ENCODE measurements around the gene SDCCAG8. TPM values are rescaled to one million over a fixed set of nuclear protein-coding genes. Genes with fewer than 3 reads are reported as not detected.

The SDCCAG8 gene
- total and polyA plus RNA-seq, 2 experiments from 2014 or later, result 23.3 to 38.5 TPM

- Histone ChIP-seq H3K9me3 (ENCODE audit: low read depth) (no peaks in the 10 kb centered on the region), H3K36me3 (peaks cover 7% of the 10 kb centered on the region), H3K27ac (peak overlapping the region; percentile 69), H3K27me3 (no peaks in the 10 kb centered on the region), H3K4me1 (ENCODE audit: low read depth) (peaks cover 24% of the 10 kb centered on the region), H3K4me3 (no peak overlapping the region)
- TF ChIP-seq CTCF (IDR thresholded peaks at IDR 0.05; ENCODE audit: low read depth, low read length), result no peak
- peak in 1 of 2 donors; percentile 10 for DNase-seq (ENCODE audit: low read depth in 1 of 2, low spot score in 1 of 2)
Observed at GRCh38 chr1:243272401-243272800, 16.6 kb downstream of the SDCCAG8 start.

- Histone ChIP-seq H3K27me3 (no peaks in the 10 kb centered on the region), H3K4me3 (no peak overlapping the region), H3K9me3 (ENCODE audit: low read depth) (no peaks in the 10 kb centered on the region), H3K27ac (no peak overlapping the region), H3K36me3 (peaks cover 7% of the 10 kb centered on the region), H3K4me1 (ENCODE audit: low read depth) (peaks cover 20% of the 10 kb centered on the region)
- DNase-seq (ENCODE audit: low read depth in 1 of 2, low spot score in 1 of 2), result peak in 1 of 2 donors; percentile 11
- no peak for TF ChIP-seq CTCF (IDR thresholded peaks at IDR 0.05; ENCODE audit: low read depth, low read length)
Observed at GRCh38 chr1:243273506-243273905, 17.7 kb downstream of the SDCCAG8 start.

GRCh38 chr1:243273945-243274344 is 18.1 kb downstream of the SDCCAG8 start:
- no peak overlapping the region for H3K27ac ChIP-seq

DNA sequence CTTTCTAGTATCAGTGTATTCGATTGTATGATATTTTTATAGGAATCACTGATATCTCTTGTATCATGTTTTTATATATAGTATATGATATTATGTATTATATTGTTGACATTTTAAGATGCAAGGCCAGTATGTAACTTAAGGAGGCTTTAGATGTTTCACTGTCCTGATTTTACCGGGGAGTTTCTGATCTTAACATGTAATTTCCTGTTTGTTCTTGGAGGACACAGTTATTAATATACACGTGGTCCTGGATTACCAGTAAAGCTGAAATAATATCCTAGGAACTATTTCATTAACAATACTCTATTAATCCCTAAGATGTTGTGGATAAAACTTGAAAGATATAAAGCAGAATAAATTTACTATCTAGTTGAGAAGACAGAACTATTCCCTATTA is 19.5 kb downstream of the SDCCAG8 start:
- TF ChIP-seq CTCF (IDR thresholded peaks at IDR 0.05; ENCODE audit: low read depth, low read length), result no peak
- Histone ChIP-seq H3K36me3 (peaks cover 7% of the 10 kb centered on the region), H3K4me1 (ENCODE audit: low read depth) (peaks cover 15% of the 10 kb centered on the region), H3K27ac (no peak overlapping the region), H3K4me3 (no peak overlapping the region), H3K27me3 (no peaks in the 10 kb centered on the region), H3K9me3 (ENCODE audit: low read depth) (no peaks in the 10 kb centered on the region)
- no peak for DNase-seq (ENCODE audit: low read depth in 1 of 2, low spot score in 1 of 2)

More at GRCh38 chr1:243273945-243274344, 18.1 kb downstream of the SDCCAG8 start:
- Histone ChIP-seq H3K4me3 (no peak overlapping the region), H3K36me3 (peaks cover 7% of the 10 kb centered on the region), H3K27me3 (no peaks in the 10 kb centered on the region), H3K4me1 (ENCODE audit: low read depth) (peaks cover 17% of the 10 kb centered on the region), H3K9me3 (ENCODE audit: low read depth) (no peaks in the 10 kb centered on the region)
- DNase-seq (ENCODE audit: low read depth in 1 of 2, low spot score in 1 of 2), result no peak
- TF ChIP-seq CTCF (IDR thresholded peaks at IDR 0.05; ENCODE audit: low read depth, low read length), result no peak

DNA sequence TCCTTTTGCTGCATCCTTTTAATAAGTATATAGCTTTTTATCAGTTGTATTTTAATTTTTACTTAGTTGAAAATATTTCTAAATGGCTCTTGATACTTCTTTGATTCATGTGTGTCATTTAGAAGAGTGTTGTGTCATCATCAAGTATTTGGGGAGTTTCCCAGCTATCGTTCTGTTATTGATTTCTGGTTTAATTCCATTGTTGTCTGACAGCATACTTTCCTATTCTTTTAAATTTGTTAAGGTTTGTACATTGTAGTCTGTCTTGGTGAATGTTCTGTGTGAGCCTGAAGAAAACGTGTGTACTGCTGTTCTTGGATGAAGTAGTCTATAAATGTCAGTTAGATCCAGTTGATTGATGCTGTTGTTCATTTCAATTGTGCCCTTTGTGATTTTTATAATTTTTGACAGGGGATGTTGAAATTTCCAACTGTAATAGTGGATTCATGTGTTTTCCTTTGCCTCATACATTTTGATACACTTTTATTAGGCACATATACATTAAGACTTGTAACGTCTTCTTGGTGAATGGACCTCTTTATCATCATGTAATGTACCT is 24.8 kb downstream of the SDCCAG8 start:
- H3K27ac ChIP-seq, result no peak overlapping the region
- H3K4me1 ChIP-seq (ENCODE audit: low read depth), result no peaks in the 10 kb centered on the region
- H3K36me3 ChIP-seq, result peaks cover 4% of the 10 kb centered on the region
- no peaks in the 10 kb centered on the region for H3K27me3 ChIP-seq
- DNase-seq (ENCODE audit: low read depth in 1 of 2, low spot score in 1 of 2), result no peak
- H3K9me3 ChIP-seq (ENCODE audit: low read depth), result no peaks in the 10 kb centered on the region
- TF ChIP-seq CTCF (IDR thresholded peaks at IDR 0.05; ENCODE audit: low read depth, low read length), result no peak
- no peak overlapping the region for H3K4me3 ChIP-seq
